CD4-positive, CD25-positive, alpha-beta regulatory T cell (primary cell): Measurements from ENCODE around the gene MRPS26. TPM values are rescaled to one million over a fixed set of nuclear protein-coding genes. Genes with fewer than 3 reads are reported as not detected.
A peak's percentile ranks its signal among the peaks of the same experiment; 100 is the strongest.

Source experiments
- ATAC-seq, 2 donors: fragments of 150-1000 bp; cut with Tn5 transposase; one replicate each; pipeline ENCODE4 v1.10.0; 2021; ENCODE audit warnings: low read depth in 2 of 2, moderate number of reproducible peaks in 2 of 2, moderate library complexity in 1 of 2
- DNase-seq, 3 donors: peaks; one replicate each; pipeline versions ENCODE4 v3.0.0 to v3.0.0-alpha.2; 2012 to 2022; ENCODE audit warnings: mixed read lengths in 1 of 3
- H3K27ac ChIP-seq: one replicate; pipeline ENCODE4 v1.7.0; 2013; ENCODE audit warnings: mild to moderate bottlenecking, low read length; ENCODE audit not compliant: insufficient read depth, poor library complexity, severe bottlenecking
- H3K27me3 ChIP-seq: one replicate; pipeline ENCODE4 v1.7.0; 2013; ENCODE audit warnings: low read length; ENCODE audit not compliant: control insufficient read depth, insufficient read depth
- H3K36me3 ChIP-seq: one replicate; pipeline ENCODE4 v1.7.0; 2013; ENCODE audit warnings: mild to moderate bottlenecking, low read length, moderate library complexity; ENCODE audit not compliant: control insufficient read depth, insufficient read depth
- H3K4me1 ChIP-seq: 2 replicates; pipeline ENCODE4 v1.7.0; 2013; ENCODE audit warnings: mild to moderate bottlenecking, low read length; ENCODE audit not compliant: insufficient read depth, control insufficient read depth, poor library complexity, severe bottlenecking
- H3K4me3 ChIP-seq: one replicate; pipeline ENCODE4 v1.7.0; 2013; ENCODE audit warnings: low read depth, mild to moderate bottlenecking, low read length, moderate library complexity
- H3K9me3 ChIP-seq, 2 experiments: 1 replicate in 1 of 2; 2 replicates in 1 of 2; pipeline ENCODE4 v1.7.0; 2013; ENCODE audit warnings: low read length in 2 of 2, mild to moderate bottlenecking in 1 of 2, moderate library complexity in 1 of 2; ENCODE audit not compliant: control insufficient read depth in 2 of 2
- H3K27ac Mint-ChIP-seq, 3 donors: one replicate each; pipeline ENCODE4 v1.8.0; 2020 to 2022; ENCODE audit warnings: mild to moderate bottlenecking in 3 of 3, mixed read lengths in 3 of 3, moderate library complexity in 2 of 3
- H3K27me3 Mint-ChIP-seq: one replicate; pipeline ENCODE4 v1.8.0; 2022; ENCODE audit warnings: mild to moderate bottlenecking, mixed read lengths
- H3K36me3 Mint-ChIP-seq: one replicate; pipeline ENCODE4 v1.8.0; 2020; ENCODE audit warnings: mixed read lengths
- H3K4me1 Mint-ChIP-seq, 4 donors: one replicate each; pipeline ENCODE4 v1.8.0; 2020 to 2022; ENCODE audit warnings: mixed read lengths in 4 of 4, mild to moderate bottlenecking in 1 of 4
- H3K4me3 Mint-ChIP-seq, 4 donors: one replicate each; pipeline ENCODE4 v1.8.0; 2020 to 2022; ENCODE audit warnings: mild to moderate bottlenecking in 4 of 4, mixed read lengths in 4 of 4, moderate library complexity in 3 of 4
- H3K9me3 Mint-ChIP-seq, 7 donors: one replicate each; pipeline ENCODE4 v1.8.0; 2020 to 2022; ENCODE audit warnings: mixed read lengths in 7 of 7, mild to moderate bottlenecking in 3 of 7, moderate library complexity in 2 of 7
- polyA plus RNA-seq, 4 donors: library from polyadenylated mRNA; unstranded; fragments of 300-500 nt; fragmentation: Illumina TruSeq; gene quantifications; one replicate each; pipeline ENCODE4 v1.2.3, GENCODE V29; 2021
- total RNA-seq: library from RNA; stranded (reverse); gene quantifications from one replicate; pipeline ENCODE4 v1.2.3, GENCODE V29; 2022

Gene MRPS26
- total and polyA plus RNA-seq, 5 donors from 2014 or later: 17.6 to 78.8 (median 72.5) TPM

- no peak overlapping the region for H3K27ac Mint-ChIP-seq
- no peak overlapping the region for H3K27ac ChIP-seq
- H3K36me3 ChIP-seq: peaks cover 75% of the 10 kb centered on the region
- no peak overlapping the region for H3K4me3 ChIP-seq
- H3K9me3 Mint-ChIP-seq: no peaks in the 10 kb centered on the region
- H3K4me1 Mint-ChIP-seq: no peaks in the 10 kb centered on the region
- peaks cover 51% of the 10 kb centered on the region for H3K36me3 Mint-ChIP-seq
- H3K27me3 ChIP-seq: no peaks in the 10 kb centered on the region
- ATAC-seq (no peak), DNase-seq (no peak)
- H3K27me3 Mint-ChIP-seq: no peaks in the 10 kb centered on the region
- no peak overlapping the region for H3K4me3 Mint-ChIP-seq
- no peaks in the 10 kb centered on the region for H3K9me3 ChIP-seq
- H3K4me1 ChIP-seq: no peaks in the 10 kb centered on the region
Observed at GRCh38 chr20:3031524-3032147, 14.2 kb upstream of the MRPS26 start.

GRCh38 chr20:3032624-3033023 is 13.2 kb upstream of the MRPS26 start:
- no peaks in the 10 kb centered on the region for H3K27me3 ChIP-seq
- no peak overlapping the region for H3K27ac ChIP-seq
- no peaks in the 10 kb centered on the region for H3K9me3 Mint-ChIP-seq
- DNase-seq (no peak), ATAC-seq (no peak)
- H3K9me3 ChIP-seq: no peaks in the 10 kb centered on the region
- peaks cover 43% of the 10 kb centered on the region for H3K36me3 Mint-ChIP-seq
- H3K4me1 Mint-ChIP-seq: no peaks in the 10 kb centered on the region
- no peaks in the 10 kb centered on the region for H3K27me3 Mint-ChIP-seq
- no peaks in the 10 kb centered on the region for H3K4me1 ChIP-seq
- no peak overlapping the region for H3K4me3 ChIP-seq
- H3K36me3 ChIP-seq: peaks cover 75% of the 10 kb centered on the region
- no peak overlapping the region for H3K27ac Mint-ChIP-seq
- H3K4me3 Mint-ChIP-seq: no peak overlapping the region

GRCh38 chr20:3037654-3038053 is 8.2 kb upstream of the MRPS26 start:
- ATAC-seq: no peak
- H3K27ac ChIP-seq: no peak overlapping the region
- H3K36me3 Mint-ChIP-seq: peaks cover 36% of the 10 kb centered on the region

GRCh38 chr20:3038454-3038853 is 7.4 kb upstream of the MRPS26 start:
- peaks cover 0 to under 1% (median 0%) of the 10 kb centered on the region in 4 donors for H3K4me1 Mint-ChIP-seq
- H3K36me3 Mint-ChIP-seq: peaks cover 36% of the 10 kb centered on the region
- no peaks in the 10 kb centered on the region for H3K4me1 ChIP-seq
- peak overlapping the region in 2 of 3 donors; percentile 44 to 59 for H3K27ac Mint-ChIP-seq
- H3K27ac ChIP-seq: no peak overlapping the region
- ATAC-seq (no peak), DNase-seq (no peak)
- peaks cover 59% of the 10 kb centered on the region for H3K36me3 ChIP-seq
- H3K27me3 ChIP-seq: no peaks in the 10 kb centered on the region
- no peaks in the 10 kb centered on the region for H3K27me3 Mint-ChIP-seq
- H3K9me3 ChIP-seq: no peaks in the 10 kb centered on the region
- no peak overlapping the region for H3K4me3 Mint-ChIP-seq
- H3K4me3 ChIP-seq: no peak overlapping the region
- H3K9me3 Mint-ChIP-seq: no peaks in the 10 kb centered on the region

More at GRCh38 chr20:3037654-3038053, 8.2 kb upstream of the MRPS26 start:
- DNase-seq: no peak
- Histone ChIP-seq H3K9me3 (no peaks in the 10 kb centered on the region), H3K4me3 (no peak overlapping the region), H3K27me3 (no peaks in the 10 kb centered on the region), H3K36me3 (peaks cover 64% of the 10 kb centered on the region), H3K4me1 (no peaks in the 10 kb centered on the region)
- Mint-ChIP-seq H3K9me3 (no peaks in the 10 kb centered on the region), H3K27me3 (no peaks in the 10 kb centered on the region), H3K4me1 (no peaks in the 10 kb centered on the region), H3K27ac (peak overlapping the region in 1 of 3 donors; percentile 9), H3K4me3 (no peak overlapping the region)

- H3K4me1 Mint-ChIP-seq: peaks cover 0 to 7% (median 0%) of the 10 kb centered on the region in 4 donors
- H3K27me3 ChIP-seq: no peaks in the 10 kb centered on the region
- no peaks in the 10 kb centered on the region for H3K27me3 Mint-ChIP-seq
- H3K9me3 Mint-ChIP-seq: no peaks in the 10 kb centered on the region
- H3K36me3 Mint-ChIP-seq: peaks cover 36% of the 10 kb centered on the region
- DNase-seq (no peak), ATAC-seq (no peak)
- H3K4me1 ChIP-seq: no peaks in the 10 kb centered on the region
- peaks cover 59% of the 10 kb centered on the region for H3K36me3 ChIP-seq
- no peaks in the 10 kb centered on the region for H3K9me3 ChIP-seq
- no peak overlapping the region for H3K27ac Mint-ChIP-seq
- H3K4me3 Mint-ChIP-seq: no peak overlapping the region
- no peak overlapping the region for H3K4me3 ChIP-seq
- H3K27ac ChIP-seq: no peak overlapping the region
Observed at GRCh38 chr20:3039426-3039825, 6.4 kb upstream of the MRPS26 start.

- no peak for ATAC-seq
- no peaks in the 10 kb centered on the region for H3K27me3 Mint-ChIP-seq
- peaks cover 2 to 7% (median 2%) of the 10 kb centered on the region in 4 donors for H3K4me1 Mint-ChIP-seq
- peaks cover 32% of the 10 kb centered on the region for H3K36me3 Mint-ChIP-seq
- Histone ChIP-seq H3K27ac (no peak overlapping the region), H3K9me3 (no peaks in the 10 kb centered on the region), H3K36me3 (peaks cover 53% of the 10 kb centered on the region), H3K27me3 (no peaks in the 10 kb centered on the region), H3K4me1 (peaks cover 3% of the 10 kb centered on the region), H3K4me3 (no peak overlapping the region)
- H3K4me3 Mint-ChIP-seq: peak overlapping the region in 1 of 4 donors; percentile 24
- H3K9me3 Mint-ChIP-seq: peaks cover 0 to 1% (median 0%) of the 10 kb centered on the region in 7 donors
- H3K27ac Mint-ChIP-seq: peak overlapping the region in 1 of 3 donors; percentile 19
- no peak for DNase-seq
Observed at GRCh38 chr20:3040086-3040485, 5.8 kb upstream of the MRPS26 start.

GRCh38 chr20:3041854-3042409 is 3.9 kb upstream of the MRPS26 start:
- no peaks in the 10 kb centered on the region for H3K27me3 ChIP-seq
- peaks cover 15% of the 10 kb centered on the region for H3K36me3 Mint-ChIP-seq
- no peak overlapping the region for H3K4me3 ChIP-seq
- peaks cover 35% of the 10 kb centered on the region for H3K36me3 ChIP-seq
- H3K27ac Mint-ChIP-seq: peak overlapping the region in 2 of 3 donors; percentile 57 to 76
- peaks cover 13% of the 10 kb centered on the region for H3K4me1 ChIP-seq
- no peaks in the 10 kb centered on the region for H3K9me3 ChIP-seq
- peaks cover 6 to 12% (median 9%) of the 10 kb centered on the region in 4 donors for H3K4me1 Mint-ChIP-seq
- H3K27ac ChIP-seq: no peak overlapping the region
- H3K9me3 Mint-ChIP-seq: peaks cover 0 to 1% (median 0%) of the 10 kb centered on the region in 7 donors
- H3K27me3 Mint-ChIP-seq: no peaks in the 10 kb centered on the region
- DNase-seq: no peak
- peak overlapping the region in 3 of 4 donors; percentile 7 to 28 (median 25) for H3K4me3 Mint-ChIP-seq
- no peak for ATAC-seq

GRCh38 chr20:3042625-3043024 is 3.2 kb upstream of the MRPS26 start:
- Histone ChIP-seq H3K27me3 (no peaks in the 10 kb centered on the region), H3K27ac (no peak overlapping the region), H3K4me1 (peaks cover 20% of the 10 kb centered on the region), H3K36me3 (peaks cover 28% of the 10 kb centered on the region), H3K4me3 (no peak overlapping the region), H3K9me3 (no peaks in the 10 kb centered on the region)
- DNase-seq (no peak), ATAC-seq (no peak)
- no peak overlapping the region for H3K27ac Mint-ChIP-seq
- H3K4me1 Mint-ChIP-seq: peaks cover 6 to 17% (median 11%) of the 10 kb centered on the region in 4 donors
- peaks cover 0 to 1% (median 0%) of the 10 kb centered on the region in 7 donors for H3K9me3 Mint-ChIP-seq
- no peak overlapping the region for H3K4me3 Mint-ChIP-seq
- H3K27me3 Mint-ChIP-seq: no peaks in the 10 kb centered on the region
- peaks cover 15% of the 10 kb centered on the region for H3K36me3 Mint-ChIP-seq
